ENCODE results near the gene MAGEA3. TPM values are rescaled to one million over a fixed set of nuclear protein-coding genes. Genes with fewer than 3 reads are reported as not detected.

Gene MAGEA3
- total and polyA plus RNA-seq, 10 of the 15 experiments (the other 5 are each of a cell fraction or from before 2014, with no cell fraction given), result 1.4 TPM; not detected in 9

DNA sequence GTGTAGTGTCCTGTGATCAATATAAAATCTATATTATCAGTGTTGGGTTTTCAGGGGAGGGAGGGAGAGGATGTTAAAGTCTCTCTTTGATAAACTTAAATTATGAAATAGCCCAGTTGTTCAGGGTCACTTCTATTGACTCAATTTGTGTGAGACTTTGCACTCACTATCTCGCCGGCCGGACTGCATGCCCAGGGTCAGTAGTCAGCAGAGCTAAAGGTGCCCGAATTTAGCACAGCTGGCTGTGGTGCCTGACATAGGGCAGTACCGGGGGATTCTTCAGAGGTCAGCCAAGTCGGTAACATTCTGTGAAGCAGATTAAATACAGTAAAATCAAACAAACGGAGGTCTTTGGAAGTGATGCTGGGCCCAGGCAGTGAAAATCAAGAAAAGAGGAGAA is 41.7 kb upstream of the MAGEA3 start:
- in situ Hi-C loops (cut with MboI), result loop anchor here (25.0 kb wide), 1 partner anchor 105 kb away; the partner anchor contains the start of genes CSAG3, MAGEA2 and MAGEA6
- Histone ChIP-seq H4K20me1 (ENCODE audit: control insufficient read depth, insufficient read depth) (no peaks in the 10 kb centered on the region), H3K79me2 (ENCODE audit: control insufficient read depth, insufficient read depth, low read length) (no peaks in the 10 kb centered on the region), H3K9ac (ENCODE audit: control insufficient read depth, insufficient read depth, low read length) (no peak overlapping the region), H3K36me3 (ENCODE audit: control insufficient read depth in 2 of 2, insufficient read depth in 2 of 2, low read length in 1 of 2) (no peaks in the 10 kb centered on the region), H3K4me3 (no peak overlapping the region), H2AFZ (ENCODE audit: control insufficient read depth, low read depth, low read length) (no peak overlapping the region), H3K27me3 (replicated peaks in 1 of 2; ENCODE audit: control insufficient read depth in 2 of 2, insufficient read depth in 2 of 2, low read length in 1 of 2) (no peaks in the 10 kb centered on the region), H3K4me2 (ENCODE audit: control insufficient read depth, insufficient read depth) (no peak overlapping the region), H3K27ac (ENCODE audit: control insufficient read depth, insufficient read depth) (no peak overlapping the region), H3K4me1 (ENCODE audit: control insufficient read depth, insufficient read depth, low read length) (no peaks in the 10 kb centered on the region), H3K9me3 (replicated peaks; ENCODE audit: control insufficient read depth, insufficient read depth, low read length) (no peaks in the 10 kb centered on the region)
- intact Hi-C loops (cut with micrococcal nuclease; ENCODE audit: unreplicated experiment), result no loop called here
- ChIA-PET RAD21 (ENCODE audit: unreplicated experiment) (no interaction called here), POLR2A (no interaction called here), SMC1A (ENCODE audit: uncharacterized antibody, unreplicated experiment) (no interaction called here), CTCF (interaction anchor here (3.1 kb wide), 1 partner anchor 24 kb away, joined by 8 read pairs; no protein-coding TSS in a partner anchor)
- DNase-seq (ENCODE audit: low read depth, low spot score) (no peak), ATAC-seq (no peak), FAIRE-seq (no peak)
- no TSS peak for BruUV-seq (replicated peaks)
- WGBS (ENCODE audit: insufficient coverage, insufficient replicate concordance, low lambda C conversion rate, missing lambda C conversion rate), result 37% methylated on average over 7 of the region's 7 CpGs
- TF ChIP-seq KDM1A (IDR thresholded peaks at IDR 0.05; ENCODE audit: borderline replicate concordance), result no peak
- no peak for TF ChIP-seq FOXM1 (IDR thresholded peaks at IDR 0.05; ENCODE audit: low read depth, low read length)
- no peak for TF ChIP-seq YBX1 (IDR thresholded peaks at IDR 0.05)
- no peak for TF ChIP-seq NR2C2 (IDR thresholded peaks at IDR 0.05; ENCODE audit: borderline replicate concordance, control insufficient read depth, insufficient read length, low read depth)
- TF ChIP-seq STAT1 (conservative IDR thresholded peaks at IDR 0.05), result no peak
- TF ChIP-seq ZNF217 (IDR thresholded peaks at IDR 0.05), result no peak
- TF ChIP-seq KLF5 (IDR thresholded peaks at IDR 0.05; ENCODE audit: partially characterized antibody), result no peak
- TF ChIP-seq BCL11A (IDR thresholded peaks at IDR 0.05; ENCODE audit: low read depth, low read length), result no peak
- TF ChIP-seq, protein P1, sequence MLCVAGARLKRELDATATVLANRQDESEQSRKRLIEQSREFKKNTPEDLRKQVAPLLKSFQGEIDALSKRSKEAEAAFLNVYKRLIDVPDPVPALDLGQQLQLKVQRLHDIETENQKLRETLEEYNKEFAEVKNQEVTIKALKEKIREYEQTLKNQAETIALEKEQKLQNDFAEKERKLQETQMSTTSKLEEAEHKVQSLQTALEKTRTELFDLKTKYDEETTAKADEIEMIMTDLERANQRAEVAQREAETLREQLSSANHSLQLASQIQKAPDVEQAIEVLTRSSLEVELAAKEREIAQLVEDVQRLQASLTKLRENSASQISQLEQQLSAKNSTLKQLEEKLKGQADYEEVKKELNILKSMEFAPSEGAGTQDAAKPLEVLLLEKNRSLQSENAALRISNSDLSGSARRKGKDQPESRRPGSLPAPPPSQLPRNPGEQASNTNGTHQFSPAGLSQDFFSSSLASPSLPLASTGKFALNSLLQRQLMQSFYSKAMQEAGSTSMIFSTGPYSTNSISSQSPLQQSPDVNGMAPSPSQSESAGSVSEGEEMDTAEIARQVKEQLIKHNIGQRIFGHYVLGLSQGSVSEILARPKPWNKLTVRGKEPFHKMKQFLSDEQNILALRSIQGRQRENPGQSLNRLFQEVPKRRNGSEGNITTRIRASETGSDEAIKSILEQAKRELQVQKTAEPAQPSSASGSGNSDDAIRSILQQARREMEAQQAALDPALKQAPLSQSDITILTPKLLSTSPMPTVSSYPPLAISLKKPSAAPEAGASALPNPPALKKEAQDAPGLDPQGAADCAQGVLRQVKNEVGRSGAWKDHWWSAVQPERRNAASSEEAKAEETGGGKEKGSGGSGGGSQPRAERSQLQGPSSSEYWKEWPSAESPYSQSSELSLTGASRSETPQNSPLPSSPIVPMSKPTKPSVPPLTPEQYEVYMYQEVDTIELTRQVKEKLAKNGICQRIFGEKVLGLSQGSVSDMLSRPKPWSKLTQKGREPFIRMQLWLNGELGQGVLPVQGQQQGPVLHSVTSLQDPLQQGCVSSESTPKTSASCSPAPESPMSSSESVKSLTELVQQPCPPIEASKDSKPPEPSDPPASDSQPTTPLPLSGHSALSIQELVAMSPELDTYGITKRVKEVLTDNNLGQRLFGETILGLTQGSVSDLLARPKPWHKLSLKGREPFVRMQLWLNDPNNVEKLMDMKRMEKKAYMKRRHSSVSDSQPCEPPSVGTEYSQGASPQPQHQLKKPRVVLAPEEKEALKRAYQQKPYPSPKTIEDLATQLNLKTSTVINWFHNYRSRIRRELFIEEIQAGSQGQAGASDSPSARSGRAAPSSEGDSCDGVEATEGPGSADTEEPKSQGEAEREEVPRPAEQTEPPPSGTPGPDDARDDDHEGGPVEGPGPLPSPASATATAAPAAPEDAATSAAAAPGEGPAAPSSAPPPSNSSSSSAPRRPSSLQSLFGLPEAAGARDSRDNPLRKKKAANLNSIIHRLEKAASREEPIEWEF (IDR thresholded peaks at IDR 0.05; ENCODE audit: insufficient replicate concordance, low read depth, low read length), result no peak
- no peak for TF ChIP-seq NFXL1 (IDR thresholded peaks at IDR 0.05; ENCODE audit: borderline replicate concordance)

Data from GM12878 (cell line).